HCT116 (cell line): Measurements from ENCODE around the gene MTHFD2.

Experiments
- EZH2 ChIP-seq: fragments of 200-600 bp; sonication (generic); IDR thresholded peaks from 2 replicates; pipeline ENCODE4 v1.6.1; 2017; ENCODE audit warnings: antibody characterized with exemption, mixed run types
- POLR2A ChIP-seq: IDR thresholded peaks from 2 replicates; pipeline ENCODE4 v1.7.0; 2011; ENCODE audit warnings: borderline replicate concordance; ENCODE audit not compliant: insufficient read depth, insufficient read length; ENCODE audit errors: extremely low read depth
- POLR2AphosphoS5 ChIP-seq: IDR thresholded peaks from 2 replicates; pipeline ENCODE4 v1.6.1; 2011; ENCODE audit warnings: mild to moderate bottlenecking, low read depth, low read length, moderate library complexity
- SP1 ChIP-seq: IDR thresholded peaks from 2 replicates; pipeline ENCODE4 v1.6.1; 2012; ENCODE audit warnings: low read depth
- TF ChIP-seq, protein P1 (sequence below), 3 experiments: fragments of 200-600 bp in 1 of 3; sonication (generic) in 1 of 3; IDR thresholded peaks in 2 of 3; conservative IDR thresholded peaks in 1 of 3; 2 replicates each; pipeline ENCODE4 v1.5.1; 2012 to 2017; ENCODE audit warnings: low read depth in 2 of 3, low read length in 2 of 3, antibody characterized with exemption in 1 of 3, borderline replicate concordance in 1 of 3, control low read depth in 1 of 3, mild to moderate bottlenecking in 1 of 3, mixed read lengths in 1 of 3, mixed run types in 1 of 3, moderate library complexity in 1 of 3; ENCODE audit not compliant: insufficient read depth in 1 of 3

DNA sequence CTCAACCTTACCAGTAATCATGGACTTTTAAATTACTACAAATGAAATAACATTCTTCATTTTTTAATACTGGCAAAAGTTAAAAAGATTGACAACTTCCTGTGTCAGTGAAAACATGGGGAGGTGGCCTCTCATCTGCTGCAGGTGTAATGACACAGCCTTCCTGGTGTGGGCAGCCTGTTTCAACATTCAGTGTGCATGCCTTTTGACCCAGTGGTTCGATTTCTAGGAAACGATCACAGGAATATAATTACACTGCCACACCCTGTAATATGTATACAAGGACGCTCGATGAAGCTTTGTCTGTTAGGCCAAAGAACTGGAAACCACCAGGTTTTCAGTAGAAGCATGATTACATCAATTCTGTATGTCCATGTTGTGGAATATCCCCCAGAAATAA lies 68.7 kb downstream of the MTHFD2 start:
- TF ChIP-seq, protein P1, sequence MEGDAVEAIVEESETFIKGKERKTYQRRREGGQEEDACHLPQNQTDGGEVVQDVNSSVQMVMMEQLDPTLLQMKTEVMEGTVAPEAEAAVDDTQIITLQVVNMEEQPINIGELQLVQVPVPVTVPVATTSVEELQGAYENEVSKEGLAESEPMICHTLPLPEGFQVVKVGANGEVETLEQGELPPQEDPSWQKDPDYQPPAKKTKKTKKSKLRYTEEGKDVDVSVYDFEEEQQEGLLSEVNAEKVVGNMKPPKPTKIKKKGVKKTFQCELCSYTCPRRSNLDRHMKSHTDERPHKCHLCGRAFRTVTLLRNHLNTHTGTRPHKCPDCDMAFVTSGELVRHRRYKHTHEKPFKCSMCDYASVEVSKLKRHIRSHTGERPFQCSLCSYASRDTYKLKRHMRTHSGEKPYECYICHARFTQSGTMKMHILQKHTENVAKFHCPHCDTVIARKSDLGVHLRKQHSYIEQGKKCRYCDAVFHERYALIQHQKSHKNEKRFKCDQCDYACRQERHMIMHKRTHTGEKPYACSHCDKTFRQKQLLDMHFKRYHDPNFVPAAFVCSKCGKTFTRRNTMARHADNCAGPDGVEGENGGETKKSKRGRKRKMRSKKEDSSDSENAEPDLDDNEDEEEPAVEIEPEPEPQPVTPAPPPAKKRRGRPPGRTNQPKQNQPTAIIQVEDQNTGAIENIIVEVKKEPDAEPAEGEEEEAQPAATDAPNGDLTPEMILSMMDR (IDR thresholded peaks at IDR 0.05 in 2 of 3, conservative IDR thresholded peaks at IDR 0.05 in 1 of 3; ENCODE audit: borderline replicate concordance in 1 of 3, insufficient read depth in 1 of 3, low read depth in 2 of 3, low read length in 2 of 3), result peak; percentile 64 to 67 (median 66)
- no peak for TF ChIP-seq EZH2
- no peak for TF ChIP-seq POLR2A
- TF ChIP-seq POLR2AphosphoS5, result no peak
- TF ChIP-seq SP1, result peak; percentile 33; the same call in 1 of the 2 replicates
